H1 (cell line): ENCODE measurements around the gene NDUFS3. TPM values are rescaled to one million over a fixed set of nuclear protein-coding genes. Genes with fewer than 3 reads are reported as not detected.
A peak's percentile ranks its signal among the peaks of the same experiment; 100 is the strongest.

ENCODE experiments used
- CTCF ChIA-PET: fragments of 300-600 bp; sonication (Branson Sonifier 250); formaldehyde crosslinking; loops from one replicate; lab custom pipeline; 2021; ENCODE audit not compliant: partially characterized antibody; lab: Charles Lee
- POLR2A ChIA-PET: fragments of 300-600 bp; sonication (Branson Sonifier 250); formaldehyde crosslinking; loops from one replicate; lab custom pipeline; 2021; ENCODE audit warnings: inconsistent platforms; ENCODE audit not compliant: partially characterized antibody; lab: Charles Lee
- DNase-seq, 2 experiments: peaks; one replicate each; pipeline versions ENCODE4 v3.0.0 to v3.0.0-alpha.2; 2010 to 2022; ENCODE audit warnings: low spot score in 2 of 2, low read depth in 1 of 2, mixed read lengths in 1 of 2
- FAIRE-seq: peaks from 2 replicates; lab custom pipeline; 2011; peaks lifted over from hg19 to GRCh38; lab: Jason Lieb, UNC
- H2AFZ ChIP-seq: 2 replicates; pipeline ENCODE4 v1.8.1; 2012; ENCODE audit warnings: low read length, inconsistent platforms
- H2AK5ac ChIP-seq: 2 replicates; pipeline ENCODE4 v1.6.1; 2013; ENCODE audit warnings: low read depth, low read length
- H2BK120ac ChIP-seq: replicated peaks from 2 replicates; pipeline ENCODE3; 2013; ENCODE audit warnings: low read depth, low read length, inconsistent platforms
- H2BK12ac ChIP-seq: 2 replicates; pipeline ENCODE4 v1.6.1; 2013; ENCODE audit warnings: low read depth, low read length
- H2BK15ac ChIP-seq: 2 replicates; pipeline ENCODE4 v1.6.1; 2013; ENCODE audit warnings: low read length
- H2BK20ac ChIP-seq: 2 replicates; pipeline ENCODE4 v1.6.1; 2013; ENCODE audit warnings: low read length
- H2BK5ac ChIP-seq: 2 replicates; pipeline ENCODE4 v1.6.1; 2013; ENCODE audit warnings: low read depth, low read length
- H3K14ac ChIP-seq: 2 replicates; pipeline ENCODE4 v1.6.1; 2013; ENCODE audit warnings: inconsistent platforms; ENCODE audit not compliant: insufficient read length
- H3K18ac ChIP-seq: 2 replicates; pipeline ENCODE4 v1.6.1; 2013; ENCODE audit warnings: low read length; ENCODE audit errors: extremely low read depth
- H3K23ac ChIP-seq: 2 replicates; pipeline ENCODE4 v1.6.1; 2013; ENCODE audit warnings: inconsistent platforms; ENCODE audit not compliant: insufficient read length
- H3K23me2 ChIP-seq: 2 replicates; pipeline ENCODE4 v1.6.1; 2013; ENCODE audit warnings: low read depth, low read length
- H3K27ac ChIP-seq: 2 replicates; pipeline ENCODE4 v1.6.1; 2011; ENCODE audit warnings: low read depth, low read length, inconsistent platforms
- H3K27me3 ChIP-seq, 4 experiments: replicated peaks in 1 of 4; 1 replicate in 1 of 4; 2 replicates in 3 of 4; pipeline versions ENCODE4 v1.6.1 to v1.8.1; 2011 to 2013; ENCODE audit warnings: low read length in 3 of 4, mild to moderate bottlenecking in 3 of 4, inconsistent platforms in 2 of 4, mixed read lengths in 2 of 4, moderate library complexity in 1 of 4; ENCODE audit not compliant: control insufficient read depth in 3 of 4, insufficient read depth in 3 of 4; ENCODE audit errors: extremely low read depth in 1 of 4
- H3K36me3 ChIP-seq, 4 experiments: 2 replicates each; pipeline versions ENCODE4 v1.6.1 to v1.8.1; 2011 to 2013; ENCODE audit warnings: mild to moderate bottlenecking in 4 of 4, low read length in 3 of 4, moderate library complexity in 2 of 4, control low read depth in 1 of 4, inconsistent platforms in 1 of 4; ENCODE audit not compliant: insufficient read depth in 4 of 4, control insufficient read depth in 2 of 4
- H3K4ac ChIP-seq: replicated peaks from 2 replicates; pipeline ENCODE3; 2013; ENCODE audit warnings: low read length, low read depth, mixed read lengths, inconsistent platforms; ENCODE audit not compliant: insufficient read length
- H3K4me1 ChIP-seq, 4 experiments: replicated peaks in 1 of 4; 1 replicate in 1 of 4; 2 replicates in 3 of 4; pipeline versions ENCODE4 v1.6.1 to v1.8.1; 2011 to 2013; ENCODE audit warnings: low read length in 3 of 4, inconsistent platforms in 2 of 4, mixed read lengths in 1 of 4; ENCODE audit not compliant: insufficient read depth in 4 of 4, control insufficient read depth in 3 of 4
- H3K4me2 ChIP-seq, 2 experiments: 2 replicates each; pipeline versions ENCODE4 v1.6.1 to v1.8.1; 2011 to 2013; ENCODE audit warnings: low read depth in 2 of 2, low read length in 2 of 2, control low read depth in 1 of 2, inconsistent platforms in 1 of 2, mild to moderate bottlenecking in 1 of 2; ENCODE audit not compliant: insufficient read depth in 1 of 2
- H3K4me3 ChIP-seq, 4 experiments: fragments of 200-600, 300-600 bp in 1 of 4; sonication (generic), shearing (Covaris generic), sonication (Bioruptor Twin) in 1 of 4; 2 replicates each; pipeline versions ENCODE4 v1.5.1 to v1.8.1; 2011 to 2016; ENCODE audit warnings: low read length in 4 of 4, low read depth in 3 of 4, control low read depth in 2 of 4, inconsistent platforms in 2 of 4, mild to moderate bottlenecking in 2 of 4, mixed read lengths in 1 of 4, moderate library complexity in 1 of 4; ENCODE audit not compliant: insufficient read depth in 2 of 4; ENCODE audit errors: extremely low read depth in 1 of 4
- H3K56ac ChIP-seq: replicated peaks from 2 replicates; pipeline ENCODE3; 2013; ENCODE audit warnings: low read depth, mild to moderate bottlenecking, mixed read lengths, low read length, inconsistent platforms; ENCODE audit not compliant: insufficient read length
- H3K79me1 ChIP-seq: 2 replicates; pipeline ENCODE4 v1.6.1; 2013; ENCODE audit warnings: low read depth, low read length, control low read depth
- H3K79me2 ChIP-seq, 2 experiments: 2 replicates each; pipeline versions ENCODE4 v1.6.1 to v1.8.1; 2012 to 2013; ENCODE audit warnings: low read length in 2 of 2, mild to moderate bottlenecking in 2 of 2, inconsistent platforms in 1 of 2; ENCODE audit not compliant: insufficient read depth in 2 of 2, control insufficient read depth in 1 of 2
- H3K9ac ChIP-seq, 4 experiments: replicated peaks in 1 of 4; 1 replicate in 1 of 4; 2 replicates in 3 of 4; pipeline versions ENCODE4 v1.6.1 to v1.8.1; 2011 to 2013; ENCODE audit warnings: low read depth in 3 of 4, low read length in 3 of 4, control low read depth in 2 of 4, mild to moderate bottlenecking in 2 of 4, moderate library complexity in 2 of 4, inconsistent platforms in 1 of 4; ENCODE audit errors: extremely low read depth in 1 of 4
- H3K9me3 ChIP-seq, 2 experiments: 2 replicates each; pipeline versions ENCODE4 v1.6.1 to v1.8.1; 2012 to 2013; ENCODE audit warnings: mild to moderate bottlenecking in 2 of 2, moderate library complexity in 2 of 2, control low read depth in 1 of 2, inconsistent platforms in 1 of 2, low read depth in 1 of 2, low read length in 1 of 2, mixed read lengths in 1 of 2; ENCODE audit not compliant: insufficient read depth in 2 of 2
- H4K20me1 ChIP-seq, 2 experiments: replicated peaks in 1 of 2; 2 replicates each; pipeline versions ENCODE3 to v1.8.1; 2011 to 2013; ENCODE audit warnings: inconsistent platforms in 2 of 2, low read length in 2 of 2, mild to moderate bottlenecking in 1 of 2; ENCODE audit not compliant: insufficient read depth in 2 of 2, control insufficient read depth in 1 of 2
- H4K5ac ChIP-seq: 2 replicates; pipeline ENCODE4 v1.6.1; 2013; ENCODE audit warnings: low read length, low read depth, mixed read lengths, inconsistent platforms; ENCODE audit not compliant: insufficient read length
- H4K8ac ChIP-seq: 2 replicates; pipeline ENCODE4 v1.8.0; 2013; ENCODE audit warnings: mild to moderate bottlenecking, moderate library complexity, low read length, inconsistent platforms; ENCODE audit not compliant: insufficient read depth; ENCODE audit errors: extremely low read depth
- H4K91ac ChIP-seq: replicated peaks from 2 replicates; pipeline ENCODE3; 2013; ENCODE audit warnings: low read length, mixed read lengths, inconsistent platforms; ENCODE audit not compliant: insufficient read length
- ATF2 ChIP-seq: IDR thresholded peaks from 2 replicates; pipeline ENCODE4 v1.6.1; 2012; ENCODE audit warnings: low read length, inconsistent platforms
- CHD1 ChIP-seq: IDR thresholded peaks from 2 replicates; pipeline ENCODE4 v1.6.1; 2012; ENCODE audit warnings: low read depth, low read length, improper control_type of control experiment
- E2F6 ChIP-seq: IDR thresholded peaks from 2 replicates; pipeline ENCODE4 v1.6.1; 2012; ENCODE audit warnings: inconsistent platforms
- EZH2 ChIP-seq: fragments of 200-600 bp; sonication (generic); IDR thresholded peaks from 2 replicates; pipeline ENCODE4 v1.7.1; 2012; ENCODE audit warnings: low read depth, mild to moderate bottlenecking, moderate library complexity, low read length, inconsistent platforms; ENCODE audit not compliant: severe bottlenecking
- GABPA ChIP-seq: IDR thresholded peaks from 2 replicates; pipeline ENCODE4 v1.6.1; 2011; ENCODE audit warnings: mild to moderate bottlenecking, low read length, moderate library complexity, borderline replicate concordance; ENCODE audit not compliant: insufficient read depth
- NRF1 ChIP-seq: IDR thresholded peaks from 2 replicates; pipeline ENCODE4 v1.6.1; 2011; ENCODE audit warnings: mild to moderate bottlenecking, low read depth, low read length, improper control_type of control experiment
- PHF8 ChIP-seq: fragments of 200-600 bp; sonication (generic); conservative IDR thresholded peaks from 2 replicates; pipeline ENCODE4 v1.7.1; 2012; ENCODE audit warnings: low read depth, mild to moderate bottlenecking, inconsistent platforms, low read length, moderate library complexity
- POLR2A ChIP-seq, 2 experiments: IDR thresholded peaks; 1 replicate in 1 of 2; 2 replicates in 1 of 2; pipeline ENCODE4 v1.6.1; 2011; ENCODE audit warnings: low read depth in 2 of 2, low read length in 2 of 2, mild to moderate bottlenecking in 2 of 2; ENCODE audit errors: control extremely low read depth in 1 of 2
- RBBP5 ChIP-seq: IDR thresholded peaks from 2 replicates; pipeline ENCODE4 v1.7.1; 2012; ENCODE audit warnings: low read depth, mild to moderate bottlenecking, inconsistent platforms, low read length, moderate library complexity, borderline replicate concordance
- SAP30 ChIP-seq: fragments of 300-600 bp; sonication (generic); IDR thresholded peaks from 2 replicates; pipeline ENCODE4 v1.7.1; 2012; ENCODE audit warnings: low read length, moderate library complexity, mild to moderate bottlenecking, inconsistent platforms; ENCODE audit not compliant: insufficient read depth, insufficient replicate concordance
- SP1 ChIP-seq: IDR thresholded peaks from 2 replicates; pipeline ENCODE4 v1.6.1; 2011; ENCODE audit warnings: low read depth, low read length
- TBP ChIP-seq: IDR thresholded peaks from 2 replicates; pipeline ENCODE4 v1.6.1; 2011; ENCODE audit warnings: low read depth, low read length, improper control_type of control experiment
- WGBS, 2 experiments: shearing (Covaris generic) in 1 of 2; methylation state at CpG; one replicate each; pipeline versions ENCODE4 v1.1.6 to v1.1.7; 2013 to 2015; ENCODE audit warnings: low lambda C conversion rate in 2 of 2, mixed read lengths in 2 of 2, inconsistent platforms in 1 of 2, low coverage in 1 of 2, missing lambda C conversion rate in 1 of 2; ENCODE audit not compliant: insufficient replicate concordance in 2 of 2, insufficient coverage in 1 of 2, insufficient read length in 1 of 2; ENCODE audit errors: extremely low coverage in 1 of 2, missing lambda C conversion rate in 1 of 2; 5-methylcytosine and 5-hydroxymethylcytosine counted together
- polyA plus RNA-seq, 7 experiments: library from polyadenylated mRNA; depleted of rRNA in 3 of 7; stranded (reverse) in 5 of 7; unstranded in 2 of 7; fragments of >200 nt in 5 of 7; fragments of 200-250 nt in 2 of 7; gene quantifications; 1 replicate in 5 of 7; 2 replicates in 1 of 7; 4 replicates in 1 of 7; pipeline versions ENCODE4 v1.2.1 to v1.2.3, GENCODE V29; 2011 to 2013; ENCODE audit warnings: missing spikeins in 2 of 7, mixed read lengths in 2 of 7
- total RNA-seq: library from RNA; stranded (reverse); fragmentation: NEBNext Ultra II Directional; extraction: Animal tissue kit (Norgen Biotek cat#: 25700); gene quantifications from 2 replicates; pipeline ENCODE4 v1.2.1, GENCODE V29; 2021

The NDUFS3 gene
- total and polyA plus RNA-seq, 2 of the 8 experiments (the other 6 are each of a cell fraction or from before 2014, with no cell fraction given), result 135 to 241 TPM

GRCh38 chr11:47589584-47589976 lies 10.7 kb downstream of the NDUFS3 start:
- FAIRE-seq, result no peak
- no peak overlapping the region for H3K9ac ChIP-seq
- TF ChIP-seq E2F6 (no peak), ATF2 (no peak), POLR2A (IDR thresholded peaks at IDR 0.05; ENCODE audit: control extremely low read depth in 1 of 2, low read depth in 2 of 2, low read length in 2 of 2) (no peak), NRF1 (no peak), SAP30 (no peak), PHF8 (no peak), CHD1 (no peak), TBP (no peak), EZH2 (no peak), RBBP5 (no peak), GABPA (no peak), SP1 (no peak)

More at GRCh38 chr11:47589584-47589976, 10.7 kb downstream of the NDUFS3 start:
- peaks cover 2 to 4% (median 4%) of the 10 kb centered on the region in 4 experiments; a peak in 6 of 7 replicates for H3K4me1 ChIP-seq
- no peak overlapping the region for H3K23ac ChIP-seq
- ChIA-PET CTCF (no interaction called here), POLR2A (interaction anchor here (1.9 kb wide), 1 partner anchor 10 kb away, joined by 17 read pairs; the partner anchor contains the start of genes KBTBD4 and NDUFS3)
- no peak overlapping the region for H3K4me2 ChIP-seq
- H2BK15ac ChIP-seq, result no peak overlapping the region
- peak overlapping the region; percentile 68; the same call in 1 of the 2 replicates for H4K8ac ChIP-seq
- no peak overlapping the region for H3K18ac ChIP-seq
- H2BK12ac ChIP-seq, result no peak overlapping the region
- H3K4me3 ChIP-seq, result no peak overlapping the region
- no peak overlapping the region for H2BK5ac ChIP-seq
- no peak overlapping the region for H2AFZ ChIP-seq
- H3K27ac ChIP-seq, result no peak overlapping the region
- no peaks in the 10 kb centered on the region for H3K79me1 ChIP-seq
- WGBS, 2 experiments, result 96% methylated on average over 35 of the region's 51 CpGs; no CpG with 5 or more reads in 1 of the 2 experiments
- H3K14ac ChIP-seq, result no peak overlapping the region
- no peak overlapping the region for H2AK5ac ChIP-seq
- H4K20me1 ChIP-seq, result no peaks in the 10 kb centered on the region
- H2BK20ac ChIP-seq, result no peak overlapping the region
- H3K79me2 ChIP-seq, result no peaks in the 10 kb centered on the region
- peaks cover 0 to 21% (median 18%) of the 10 kb centered on the region in 4 experiments; a peak in 6 of 7 replicates for H3K27me3 ChIP-seq
- peaks cover 2% of the 10 kb centered on the region; the same call in 1 of the 2 replicates for H3K23me2 ChIP-seq
- H4K91ac ChIP-seq, result no peak overlapping the region
- H4K5ac ChIP-seq, result no peak overlapping the region
- no peak overlapping the region for H3K56ac ChIP-seq
- no peak overlapping the region for H3K4ac ChIP-seq
- DNase-seq, result no peak
- H3K36me3 ChIP-seq, result 0 out of 8 replicates have a peak, but pooled peaks cover 0 to 2% (median 0%) of the 10 kb centered on the region in 4 experiments
- H3K9me3 ChIP-seq, result no peaks in the 10 kb centered on the region
- H2BK120ac ChIP-seq, result no peak overlapping the region
